MM.1S (cell line): ENCODE data around the gene FAM219B.
"Not testable (repeated sequence)": the region's sequence is repeated elsewhere in the genome, so short reads cannot be mapped to it uniquely, and the experiment has no call there.

Experiments
- DNase-seq: peaks from one replicate; pipeline ENCODE4 v3.0.0-alpha.2; 2015
- H2AFZ ChIP-seq: fragments of 300-600 bp; sonication (generic); 2 replicates; pipeline ENCODE4 v1.6.0; 2016; ENCODE audit warnings: antibody characterized with exemption, low read length
- H3F3A ChIP-seq: fragments of 300-600 bp; sonication (generic); 2 replicates; pipeline ENCODE4 v1.6.1; 2016; ENCODE audit warnings: mild to moderate bottlenecking, antibody characterized with exemption, low read length, moderate library complexity, mixed read lengths; ENCODE audit not compliant: insufficient read depth
- H3K27ac ChIP-seq: fragments of 300-600 bp; sonication (generic); 2 replicates; pipeline ENCODE4 v1.5.1; 2016; ENCODE audit warnings: mild to moderate bottlenecking, low read length
- H3K27me3 ChIP-seq: fragments of 300-600 bp; sonication (generic); replicated peaks from 2 replicates; pipeline ENCODE4 v1.6.0; 2016; ENCODE audit warnings: low read length; ENCODE audit not compliant: insufficient read depth
- H3K36me3 ChIP-seq: fragments of 300-600 bp; sonication (generic); replicated peaks from 2 replicates; pipeline ENCODE4 v1.6.1; 2016; ENCODE audit warnings: mild to moderate bottlenecking, low read length, mixed read lengths; ENCODE audit not compliant: insufficient read depth
- H3K4me1 ChIP-seq: fragments of 300-600 bp; sonication (generic); 2 replicates; pipeline ENCODE4 v1.6.1; 2016; ENCODE audit warnings: low read length, mixed read lengths
- H3K4me2 ChIP-seq: fragments of 300-600 bp; sonication (generic); 2 replicates; pipeline ENCODE4 v1.6.0; 2016; ENCODE audit warnings: low read depth, low read length
- H3K4me3 ChIP-seq: fragments of 300-600 bp; sonication (generic); 2 replicates; pipeline ENCODE4 v1.5.1; 2016; ENCODE audit warnings: low read length, mixed read lengths
- H3K79me2 ChIP-seq: fragments of 300-600 bp; sonication (generic); 2 replicates; pipeline ENCODE4 v1.6.1; 2016; ENCODE audit warnings: mixed run types, low read length, mixed read lengths
- H3K9ac ChIP-seq: fragments of 300-600 bp; sonication (generic); 2 replicates; pipeline ENCODE4 v1.6.1; 2016; ENCODE audit warnings: low read length, mixed read lengths
- H3K9me2 ChIP-seq: fragments of 300-600 bp; sonication (generic); replicated peaks from 2 replicates; pipeline ENCODE4 v1.6.1; 2016; ENCODE audit warnings: mild to moderate bottlenecking, low read length, mixed read lengths; ENCODE audit not compliant: insufficient read depth
- H3K9me3 ChIP-seq: fragments of 300-600 bp; sonication (generic); replicated peaks from 2 replicates; pipeline ENCODE4 v1.6.1; 2016; ENCODE audit warnings: mild to moderate bottlenecking, low read length, mixed read lengths; ENCODE audit not compliant: insufficient read depth
- H4K20me1 ChIP-seq: fragments of 300-600 bp; sonication (generic); 2 replicates; pipeline ENCODE4 v1.6.1; 2016; ENCODE audit warnings: mild to moderate bottlenecking, low read length, moderate library complexity, mixed read lengths; ENCODE audit not compliant: insufficient read depth
- EZH2 ChIP-seq: fragments of 300-600 bp; sonication (generic); optimal IDR thresholded peaks from 2 replicates; pipeline ENCODE3; 2017; ENCODE audit warnings: low read depth, mild to moderate bottlenecking, antibody characterized with exemption, low read length, mixed read lengths
- EZH2phosphoT487 ChIP-seq: fragments of 300-600 bp; sonication (generic); IDR thresholded peaks from 2 replicates; pipeline ENCODE4 v1.6.1; 2018; ENCODE audit warnings: antibody characterized with exemption, low read length
- TF ChIP-seq, protein P1 (sequence below): fragments of 300-600 bp; sonication (generic); IDR thresholded peaks from 2 replicates; pipeline ENCODE4 v1.5.1; 2016; ENCODE audit warnings: antibody characterized with exemption, low read length, mixed read lengths

FAM219B gene

DNA sequence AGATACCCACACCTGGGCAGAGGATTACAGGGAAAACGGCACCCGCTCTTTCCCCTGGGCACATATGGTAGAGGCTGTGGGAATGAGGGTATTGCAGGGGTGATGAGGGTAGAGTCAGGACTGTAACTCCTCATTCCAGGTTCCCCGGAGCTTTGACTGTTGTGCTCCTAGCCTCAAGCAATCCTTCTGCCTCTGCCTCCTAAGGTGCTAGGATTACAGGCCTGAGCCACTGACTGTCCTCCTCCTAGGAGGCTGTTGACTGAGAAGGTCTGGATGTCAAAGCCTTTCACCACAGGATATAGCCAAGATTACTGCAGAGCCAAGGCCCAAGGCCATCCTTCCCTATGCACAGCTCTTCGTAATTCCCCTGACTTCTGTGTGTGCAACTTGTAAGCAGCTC, 17.9 kb downstream of the FAM219B start:
- no peaks in the 10 kb centered on the region for H3K27me3 ChIP-seq
- no peak overlapping the region for H2AFZ ChIP-seq
- peaks cover 41% of the 10 kb centered on the region for H3K4me1 ChIP-seq
- TF ChIP-seq, protein P1, sequence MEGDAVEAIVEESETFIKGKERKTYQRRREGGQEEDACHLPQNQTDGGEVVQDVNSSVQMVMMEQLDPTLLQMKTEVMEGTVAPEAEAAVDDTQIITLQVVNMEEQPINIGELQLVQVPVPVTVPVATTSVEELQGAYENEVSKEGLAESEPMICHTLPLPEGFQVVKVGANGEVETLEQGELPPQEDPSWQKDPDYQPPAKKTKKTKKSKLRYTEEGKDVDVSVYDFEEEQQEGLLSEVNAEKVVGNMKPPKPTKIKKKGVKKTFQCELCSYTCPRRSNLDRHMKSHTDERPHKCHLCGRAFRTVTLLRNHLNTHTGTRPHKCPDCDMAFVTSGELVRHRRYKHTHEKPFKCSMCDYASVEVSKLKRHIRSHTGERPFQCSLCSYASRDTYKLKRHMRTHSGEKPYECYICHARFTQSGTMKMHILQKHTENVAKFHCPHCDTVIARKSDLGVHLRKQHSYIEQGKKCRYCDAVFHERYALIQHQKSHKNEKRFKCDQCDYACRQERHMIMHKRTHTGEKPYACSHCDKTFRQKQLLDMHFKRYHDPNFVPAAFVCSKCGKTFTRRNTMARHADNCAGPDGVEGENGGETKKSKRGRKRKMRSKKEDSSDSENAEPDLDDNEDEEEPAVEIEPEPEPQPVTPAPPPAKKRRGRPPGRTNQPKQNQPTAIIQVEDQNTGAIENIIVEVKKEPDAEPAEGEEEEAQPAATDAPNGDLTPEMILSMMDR: no peak
- TF ChIP-seq EZH2 (no peak), EZH2phosphoT487 (no peak)
- no peak overlapping the region for H3K27ac ChIP-seq
- H3K9me2 ChIP-seq: no peaks in the 10 kb centered on the region
- no peaks in the 10 kb centered on the region for H4K20me1 ChIP-seq
- no peak overlapping the region for H3K4me2 ChIP-seq
- no peaks in the 10 kb centered on the region for H3K36me3 ChIP-seq
- H3K9me3 ChIP-seq: no peaks in the 10 kb centered on the region
- H3K9ac ChIP-seq: no peak overlapping the region
- no peak overlapping the region for H3K4me3 ChIP-seq
- peaks cover 10% of the 10 kb centered on the region; the same call in 1 of the 2 replicates for H3F3A ChIP-seq
- H3K79me2 ChIP-seq: peaks cover 9% of the 10 kb centered on the region; the same call in 1 of the 2 replicates
- no peak for DNase-seq

DNA sequence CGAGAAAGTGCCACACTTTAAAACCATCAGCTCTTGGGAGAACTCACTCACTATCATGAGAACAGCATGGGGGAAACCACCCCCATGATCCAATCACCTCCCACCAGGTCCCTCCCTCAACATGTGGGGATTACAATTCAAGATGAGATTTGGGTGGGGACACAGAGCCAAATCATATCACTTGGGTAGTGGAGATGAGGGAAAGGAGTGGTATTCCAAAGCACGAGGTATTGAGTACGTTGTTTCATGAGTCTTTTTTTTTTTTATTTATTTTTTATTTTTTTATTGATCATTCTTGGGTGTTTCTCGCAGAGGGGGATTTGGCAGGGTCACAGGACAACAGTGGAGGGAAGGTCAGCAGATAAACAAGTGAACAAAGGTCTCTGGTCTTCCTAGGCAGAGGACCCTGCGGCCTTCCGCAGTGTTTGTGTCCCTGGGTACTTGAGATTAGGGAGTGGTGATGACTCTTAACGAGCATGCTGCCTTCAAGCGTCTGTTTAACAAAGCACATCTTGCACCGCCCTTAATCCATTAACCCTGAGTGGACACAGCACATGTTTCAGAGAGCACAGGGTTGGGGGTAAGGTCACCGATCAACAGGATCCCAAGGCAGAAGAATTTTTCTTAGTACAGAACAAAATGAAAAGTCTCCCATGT, 19.0 kb downstream of the FAM219B start:
- not testable (repeated sequence) for H3K79me2 ChIP-seq, H3K9ac ChIP-seq, H3K9me3 ChIP-seq, H3K4me3 ChIP-seq, H3K27me3 ChIP-seq, H3K27ac ChIP-seq, DNase-seq, H4K20me1 ChIP-seq, H2AFZ ChIP-seq, H3K4me2 ChIP-seq, H3K36me3 ChIP-seq, H3K9me2 ChIP-seq
- Histone ChIP-seq H3F3A (peaks cover 15% of the 10 kb centered on the region), H3K4me1 (peaks cover 40% of the 10 kb centered on the region)

DNA sequence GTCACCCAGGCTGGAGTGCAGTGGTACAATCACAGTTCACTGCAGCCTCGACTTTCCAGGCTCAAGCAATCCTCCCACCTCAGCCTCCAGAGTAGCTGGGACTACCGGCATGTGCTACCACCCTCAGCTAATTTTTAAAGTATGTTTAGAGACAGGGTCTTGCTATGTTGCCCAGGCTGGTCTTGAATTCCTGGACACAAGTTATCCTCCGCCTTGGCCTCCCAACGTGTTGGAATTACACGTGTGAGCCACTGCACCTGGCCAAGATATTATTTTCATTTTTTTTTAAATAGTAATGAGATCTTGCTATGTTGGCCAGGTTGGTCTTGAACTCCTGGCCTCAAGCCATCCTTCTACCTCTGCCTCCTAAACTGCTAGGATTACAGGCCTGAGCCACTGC, 21.2 kb downstream of the FAM219B start:
- no peak for DNase-seq
- no peaks in the 10 kb centered on the region for H3K9me3 ChIP-seq
- H3K4me3 ChIP-seq: no peak overlapping the region
- no peak overlapping the region for H3K9ac ChIP-seq
- no peaks in the 10 kb centered on the region for H4K20me1 ChIP-seq
- H2AFZ ChIP-seq: no peak overlapping the region
- H3K27me3 ChIP-seq: no peaks in the 10 kb centered on the region
- no peak overlapping the region for H3K27ac ChIP-seq
- no peaks in the 10 kb centered on the region for H3K36me3 ChIP-seq
- peaks cover 15% of the 10 kb centered on the region for H3F3A ChIP-seq
- H3K79me2 ChIP-seq: peaks cover 5% of the 10 kb centered on the region; the same call in 1 of the 2 replicates
- H3K4me2 ChIP-seq: no peak overlapping the region
- TF ChIP-seq EZH2phosphoT487: no peak
- no peak for TF ChIP-seq EZH2
- TF ChIP-seq, protein P1: no peak
- peaks cover 33% of the 10 kb centered on the region for H3K4me1 ChIP-seq
- no peaks in the 10 kb centered on the region for H3K9me2 ChIP-seq
